ENCODE data around the gene SMG6. TPM values are rescaled to one million over a fixed set of nuclear protein-coding genes. Genes with fewer than 3 reads are reported as not detected.
A peak's percentile ranks its signal among the peaks of the same experiment; 100 is the strongest.

SMG6 gene
- total and polyA plus RNA-seq, 2 donors (not counting 1 experiment from before 2014, with no cell fraction given): 10.6 to 35.5 TPM

- intact Hi-C loops (cut with micrococcal nuclease): no loop called here
- no peak overlapping the region for H3K4me3 ChIP-seq (ENCODE audit: control extremely low read depth in 1 of 5, extremely low read depth in 1 of 5, insufficient read depth in 1 of 5, low read depth in 2 of 5, low read length in 4 of 5)
- H3K4me1 ChIP-seq (ENCODE audit: control insufficient read depth in 2 of 2, insufficient read depth in 2 of 2, low read length in 2 of 2): peaks cover 0 to 1% of the 10 kb centered on the region in 2 donors
- DNase-seq: no peak
- H3K36me3 ChIP-seq (replicated peaks in 1 of 2; ENCODE audit: control extremely low read depth in 1 of 2, control insufficient read depth in 1 of 2, extremely low read depth in 1 of 2, insufficient read depth in 2 of 2, low read length in 1 of 2): peaks cover 0 to 15% of the 10 kb centered on the region in 2 experiments
- POLR2A ChIA-PET: no interaction called here
- no peak overlapping the region for H3K4me3 Mint-ChIP-seq
- H3K4me2 ChIP-seq (replicated peaks; ENCODE audit: low read depth, low read length, poor library complexity, severe bottlenecking): no peak overlapping the region
- H3K9me3 Mint-ChIP-seq (ENCODE audit: insufficient read depth): no peaks in the 10 kb centered on the region
- H3K27ac Mint-ChIP-seq: no peak overlapping the region
- WGBS (ENCODE audit: insufficient coverage): 73% methylated on average over 4 of the region's 5 CpGs
- H3K9ac ChIP-seq (ENCODE audit: low read length): no peak overlapping the region
- peaks cover 2% of the 10 kb centered on the region for H3K4me1 Mint-ChIP-seq
- no peak overlapping the region for H2AFZ ChIP-seq (ENCODE audit: insufficient read depth, low read depth, low read length, poor library complexity, severe bottlenecking)
- no peaks in the 10 kb centered on the region for H3K27me3 Mint-ChIP-seq
- no peaks in the 10 kb centered on the region for H3K9me3 ChIP-seq (ENCODE audit: control extremely low read depth in 1 of 3, control insufficient read depth in 2 of 3, insufficient read depth in 1 of 3, low read length in 2 of 3)
- no peak overlapping the region for H3K27ac ChIP-seq (ENCODE audit: low read length in 2 of 2)
- CTCF ChIA-PET: interaction anchor here (0.5 kb wide), 1 partner anchor 1759 kb away, joined by 3 read pairs; no protein-coding TSS in a partner anchor
- no peaks in the 10 kb centered on the region for H3K27me3 ChIP-seq (replicated peaks in 1 of 4; ENCODE audit: control extremely low read depth in 1 of 4, control insufficient read depth in 3 of 4, insufficient read depth in 4 of 4, low read length in 3 of 4)
- ATAC-seq (ENCODE audit: low read depth): no peak
- H4K20me1 ChIP-seq (ENCODE audit: control insufficient read depth, insufficient read depth, low read length, poor library complexity, severe bottlenecking): no peaks in the 10 kb centered on the region
- H3K79me2 ChIP-seq (ENCODE audit: control insufficient read depth, insufficient read depth, low read length): no peaks in the 10 kb centered on the region
- TF ChIP-seq CTCF (IDR thresholded peaks at IDR 0.05): no peak
- TF ChIP-seq EZH2 (IDR thresholded peaks at IDR 0.05; ENCODE audit: borderline replicate concordance, insufficient read depth, low read depth, low read length, poor library complexity, severe bottlenecking): no peak
Measured at GRCh38 chr17:2343421-2343820, 39.8 kb upstream of the SMG6 start.

GRCh38 chr17:2338315-2338657 is 34.7 kb upstream of the SMG6 start:
- Mint-ChIP-seq H3K27me3 (no peaks in the 10 kb centered on the region), H3K27ac (peak overlapping the region; percentile 80), H3K4me3 (peak overlapping the region; percentile 88), H3K9me3 (ENCODE audit: insufficient read depth) (no peaks in the 10 kb centered on the region), H3K4me1 (peaks cover 24% of the 10 kb centered on the region)
- Histone ChIP-seq H3K4me3 (ENCODE audit: control extremely low read depth in 1 of 5, extremely low read depth in 1 of 5, insufficient read depth in 1 of 5, low read depth in 2 of 5, low read length in 4 of 5) (peak overlapping the region in 4 of 5 experiments; percentile 77 to 84 (median 82)), H3K79me2 (ENCODE audit: control insufficient read depth, insufficient read depth, low read length) (peaks cover 27% of the 10 kb centered on the region), H2AFZ (ENCODE audit: insufficient read depth, low read depth, low read length, poor library complexity, severe bottlenecking) (peak overlapping the region; percentile 77), H3K9ac (ENCODE audit: low read length) (peak overlapping the region; percentile 69), H3K27ac (ENCODE audit: low read length in 2 of 2) (peak overlapping the region; percentile 6 to 64), H3K4me2 (replicated peaks; ENCODE audit: low read depth, low read length, poor library complexity, severe bottlenecking) (peak overlapping the region; percentile 98), H4K20me1 (ENCODE audit: control insufficient read depth, insufficient read depth, low read length, poor library complexity, severe bottlenecking) (no peaks in the 10 kb centered on the region), H3K4me1 (ENCODE audit: control insufficient read depth in 2 of 2, insufficient read depth in 2 of 2, low read length in 2 of 2) (peaks cover 9 to 25% of the 10 kb centered on the region in 2 donors), H3K9me3 (ENCODE audit: control extremely low read depth in 1 of 3, control insufficient read depth in 2 of 3, insufficient read depth in 1 of 3, low read length in 2 of 3) (no peaks in the 10 kb centered on the region), H3K27me3 (replicated peaks in 1 of 4; ENCODE audit: control extremely low read depth in 1 of 4, control insufficient read depth in 3 of 4, insufficient read depth in 4 of 4, low read length in 3 of 4) (no peaks in the 10 kb centered on the region), H3K36me3 (replicated peaks in 1 of 2; ENCODE audit: control extremely low read depth in 1 of 2, control insufficient read depth in 1 of 2, extremely low read depth in 1 of 2, insufficient read depth in 2 of 2, low read length in 1 of 2) (peaks cover 0 to 21% of the 10 kb centered on the region in 2 experiments)
- WGBS (ENCODE audit: insufficient coverage): 86% methylated on average over 1 of the region's 5 CpGs
- ChIA-PET CTCF (interaction anchor here (0.9 to 3.7 kb wide), 3 partner anchors 13 to 78 kb away, joined by 3 to 21 read pairs (median 3); no protein-coding TSS in a partner anchor), POLR2A (interaction anchor here (1.3 kb wide), 1 partner anchor 55 kb away, joined by 3 read pairs; no protein-coding TSS in a partner anchor)
- DNase-seq: no peak
- ATAC-seq (ENCODE audit: low read depth): no peak
- TF ChIP-seq EZH2 (IDR thresholded peaks at IDR 0.05; ENCODE audit: borderline replicate concordance, insufficient read depth, low read depth, low read length, poor library complexity, severe bottlenecking) (no peak), CTCF (IDR thresholded peaks at IDR 0.05) (no peak)
- intact Hi-C loops (cut with micrococcal nuclease): loop anchor here (5.0 kb wide), 2 partner anchors 286 to 374 kb away; partner anchors contain the start of gene CLUH

Measured in B cell (primary cell).